SU-DHL-6 (cell line): ENCODE results near the gene DAAM1.

Experiments used
- CTCF ChIP-seq: fragments of 200-600 bp; sonication (generic); IDR thresholded peaks from one replicate; pipeline ENCODE4 v1.5.1; 2017; ENCODE audit warnings: antibody characterized with exemption, mild to moderate bottlenecking, low read length, moderate library complexity; ENCODE audit not compliant: insufficient read depth, poor library complexity, severe bottlenecking
- EZH2phosphoT487 ChIP-seq: fragments of 200-600 bp; sonication (generic), shearing (Covaris generic); conservative IDR thresholded peaks from 2 replicates; pipeline ENCODE4 v1.6.1; 2018; ENCODE audit warnings: mild to moderate bottlenecking, antibody characterized with exemption, low read length, moderate library complexity, mixed read lengths

GRCh38 chr14:59318908-59319307 is 130.4 kb downstream of the DAAM1 start:
- TF ChIP-seq EZH2phosphoT487, result no peak
- no peak for TF ChIP-seq CTCF
